HepG2 (cell line): Measurements from ENCODE around the gene EPHA2. TPM values are rescaled to one million over a fixed set of nuclear protein-coding genes. Genes with fewer than 3 reads are reported as not detected.

ENCODE experiments used
- AGO2 ChIP-seq: fragments of 200-400 bp; formaldehyde crosslinking; optimal IDR thresholded peaks from 2 replicates; pipeline ENCODE3; 2017; ENCODE audit warnings: mild to moderate bottlenecking, low read depth, low read length, moderate library complexity
- AKAP8 ChIP-seq: sonication (generic); formaldehyde crosslinking; IDR thresholded peaks from 2 replicates; pipeline ENCODE4 v1.5.1; 2020; ENCODE audit warnings: mild to moderate bottlenecking, missing genetic modification reagents
- ATRX ChIP-seq: sonication (generic); formaldehyde crosslinking; IDR thresholded peaks from 2 replicates; pipeline ENCODE4 v1.4.0; 2020; ENCODE audit warnings: missing genetic modification reagents, borderline replicate concordance
- CBX2 ChIP-seq, 2 experiments: fragments of 200-600 bp in 1 of 2; sonication (generic); formaldehyde crosslinking in 1 of 2; IDR thresholded peaks; 2 replicates each; pipeline versions ENCODE4 v1.7.0 to v1.8.1; 2018 to 2022; ENCODE audit warnings: low read depth in 2 of 2, low read length in 1 of 2, mild to moderate bottlenecking in 1 of 2, missing genetic modification reagents in 1 of 2
- E2F2 ChIP-seq: sonication (generic); formaldehyde crosslinking; IDR thresholded peaks from 2 replicates; pipeline ENCODE4 v1.4.0; 2020; ENCODE audit warnings: missing genetic modification reagents, borderline replicate concordance
- ELF3 ChIP-seq: IDR thresholded peaks from 2 replicates; pipeline ENCODE4 v1.6.1; 2016; ENCODE audit warnings: missing genetic modification reagents, missing compliant biosample characterization
- FIP1L1 ChIP-seq: fragments of 200-400 bp; formaldehyde crosslinking; IDR thresholded peaks from 2 replicates; pipeline ENCODE4 v1.6.1; 2018; ENCODE audit warnings: low read depth, mild to moderate bottlenecking, low read length, moderate library complexity, borderline replicate concordance; ENCODE audit not compliant: insufficient read depth
- GFI1 ChIP-seq: sonication (generic); formaldehyde crosslinking; IDR thresholded peaks from 2 replicates; pipeline ENCODE4 v1.5.0; 2020; ENCODE audit warnings: missing genetic modification reagents, mild to moderate bottlenecking, borderline replicate concordance
- GLI4 ChIP-seq: sonication (generic); formaldehyde crosslinking; IDR thresholded peaks from 2 replicates; pipeline ENCODE4 v1.5.1; 2020; ENCODE audit warnings: missing genetic modification reagents, mild to moderate bottlenecking, moderate library complexity, borderline replicate concordance
- HES4 ChIP-seq: sonication (generic); formaldehyde crosslinking; IDR thresholded peaks from 2 replicates; pipeline ENCODE4 v1.9.0; 2021; ENCODE audit warnings: mild to moderate bottlenecking, missing genetic modification reagents, borderline replicate concordance
- KDM5B ChIP-seq: sonication (generic); formaldehyde crosslinking; IDR thresholded peaks from 2 replicates; pipeline ENCODE4 v1.4.0; 2020; ENCODE audit warnings: missing genetic modification reagents, mild to moderate bottlenecking, borderline replicate concordance
- LCORL ChIP-seq, 2 experiments: fragments of 450-650 bp in 1 of 2; sonication (generic) in 1 of 2; formaldehyde crosslinking in 1 of 2; IDR thresholded peaks; 2 replicates each; pipeline versions ENCODE4 v1.5.0 to v1.6.1; 2017 to 2020; ENCODE audit warnings: antibody characterized with exemption in 1 of 2, missing genetic modification reagents in 1 of 2
- MEF2D ChIP-seq: sonication (generic); formaldehyde crosslinking; IDR thresholded peaks from 2 replicates; pipeline ENCODE4 v1.5.1; 2020; ENCODE audit warnings: mild to moderate bottlenecking, missing genetic modification reagents
- MEIS2 ChIP-seq: sonication (generic); formaldehyde crosslinking; IDR thresholded peaks from 2 replicates; pipeline ENCODE4 v1.9.0; 2021; ENCODE audit warnings: mild to moderate bottlenecking, missing genetic modification reagents
- MXI1 ChIP-seq: IDR thresholded peaks from 3 replicates; pipeline ENCODE4 v1.6.1; 2012; ENCODE audit warnings: low read depth, low read length, inconsistent platforms, borderline replicate concordance
- MYC ChIP-seq: sonication (generic); formaldehyde crosslinking; IDR thresholded peaks from 2 replicates; pipeline ENCODE4 v1.9.0; 2021; ENCODE audit warnings: missing genetic modification reagents, borderline replicate concordance
- PHB2 ChIP-seq: fragments of 450-650 bp; IDR thresholded peaks from 2 replicates; pipeline ENCODE4 v1.6.1; 2018; ENCODE audit not compliant: partially characterized antibody
- PHF20 ChIP-seq: sonication (generic); formaldehyde crosslinking; IDR thresholded peaks from 2 replicates; pipeline ENCODE4 v1.5.0; 2020; ENCODE audit warnings: mild to moderate bottlenecking, missing genetic modification reagents
- POLR2A ChIP-seq, 2 experiments: IDR thresholded peaks; 2 replicates each; pipeline ENCODE4 v1.6.1; 2011; ENCODE audit warnings: low read depth in 2 of 2, low read length in 2 of 2, mild to moderate bottlenecking in 1 of 2, moderate library complexity in 1 of 2; ENCODE audit not compliant: insufficient read depth in 1 of 2
- POLR2G ChIP-seq: fragments of 200-400 bp; formaldehyde crosslinking; IDR thresholded peaks from 2 replicates; pipeline ENCODE4 v1.6.1; 2018; ENCODE audit warnings: mild to moderate bottlenecking, low read depth, low read length, moderate library complexity
- SAP130 ChIP-seq: IDR thresholded peaks from 2 replicates; pipeline ENCODE4 v1.6.1; 2016; ENCODE audit warnings: low read depth
- SPEN ChIP-seq: sonication (generic); formaldehyde crosslinking; IDR thresholded peaks from 2 replicates; pipeline ENCODE4 v1.5.1; 2020; ENCODE audit warnings: low read depth, mild to moderate bottlenecking, missing genetic modification reagents
- SRY ChIP-seq: sonication (generic); formaldehyde crosslinking; IDR thresholded peaks from 2 replicates; pipeline ENCODE4 v1.8.0; 2022; ENCODE audit warnings: mild to moderate bottlenecking, missing genetic modification reagents
- TEAD3 ChIP-seq: optimal IDR thresholded peaks from 2 replicates; pipeline ENCODE3; 2016; ENCODE audit warnings: borderline replicate concordance
- XBP1 ChIP-seq: sonication (generic); formaldehyde crosslinking; IDR thresholded peaks from 2 replicates; pipeline ENCODE4 v1.5.0; 2020; ENCODE audit warnings: missing genetic modification reagents
- ZBTB3 ChIP-seq: sonication (generic); formaldehyde crosslinking; IDR thresholded peaks from 2 replicates; pipeline ENCODE4 v1.4.0; 2020; ENCODE audit warnings: low read depth, mild to moderate bottlenecking, moderate library complexity, missing genetic modification reagents, borderline replicate concordance
- ZFX ChIP-seq: sonication (generic); formaldehyde crosslinking; IDR thresholded peaks from 2 replicates; pipeline ENCODE4 v1.4.0; 2020; ENCODE audit warnings: mild to moderate bottlenecking, low read depth, missing genetic modification reagents, moderate library complexity
- ZNF124 ChIP-seq: sonication (generic); formaldehyde crosslinking; IDR thresholded peaks from 2 replicates; pipeline ENCODE4 v1.4.0; 2020; ENCODE audit warnings: missing genetic modification reagents
- ZNF317 ChIP-seq: sonication (generic); formaldehyde crosslinking; IDR thresholded peaks from 2 replicates; pipeline ENCODE4 v1.5.0; 2020; ENCODE audit warnings: mild to moderate bottlenecking, missing genetic modification reagents
- ZNF607 ChIP-seq: sonication (generic); formaldehyde crosslinking; IDR thresholded peaks from 2 replicates; pipeline ENCODE4 v1.5.1; 2020; ENCODE audit warnings: missing genetic modification reagents, mild to moderate bottlenecking, borderline replicate concordance
- ZNF775 ChIP-seq: sonication (generic); formaldehyde crosslinking; IDR thresholded peaks from 2 replicates; pipeline ENCODE4 v1.4.0; 2020; ENCODE audit warnings: missing genetic modification reagents, mild to moderate bottlenecking, moderate library complexity, borderline replicate concordance
- ZSCAN25 ChIP-seq: sonication (generic); formaldehyde crosslinking; IDR thresholded peaks from 2 replicates; pipeline ENCODE4 v1.8.0; 2022; ENCODE audit warnings: mild to moderate bottlenecking, missing genetic modification reagents
- ZSCAN9 ChIP-seq: IDR thresholded peaks from 2 replicates; pipeline ENCODE4 v1.6.1; 2016; ENCODE audit warnings: borderline replicate concordance
- polyA plus RNA-seq, 8 experiments: library from polyadenylated mRNA; depleted of rRNA in 3 of 8; stranded (reverse) in 7 of 8; unstranded in 1 of 8; fragments of >200 nt; fragmentation: Illumina TruSeq in 4 of 8; extraction: Trizol in 4 of 8; gene quantifications; 2 replicates each; pipeline versions ENCODE4 v1.2.1 to v1.2.3, GENCODE V29; 2011 to 2016; ENCODE audit warnings: low read depth in 4 of 8, missing spikeins in 1 of 8, mixed read lengths in 1 of 8; ENCODE audit not compliant: insufficient read depth in 1 of 8
- total RNA-seq, 5 experiments: library from RNA; depleted of rRNA; stranded (reverse); fragments of >200 nt; fragmentation: Illumina TruSeq; extraction: Trizol; gene quantifications; 2 replicates each; pipeline ENCODE4 v1.2.3, GENCODE V29; 2016; ENCODE audit warnings: low read depth in 1 of 5

The EPHA2 gene
- total and polyA plus RNA-seq, 2 of the 13 experiments (the other 11 are each of a cell fraction or from before 2014, with no cell fraction given) = 33.6 to 53.6 TPM

- no peak for TF ChIP-seq ZNF317 (CRISPR knock-in tag)
- peak; percentile 27; the same call in 1 of the 2 replicates for TF ChIP-seq PHF20 (CRISPR knock-in tag)
- no peak for TF ChIP-seq AGO2
- TF ChIP-seq ZBTB3 (CRISPR knock-in tag) = no peak
- no peak for TF ChIP-seq AKAP8 (CRISPR knock-in tag)
- no peak for TF ChIP-seq PHB2
- no peak for TF ChIP-seq HES4 (CRISPR knock-in tag)
- peak; percentile 34 for TF ChIP-seq TEAD3
- TF ChIP-seq ZNF607 (CRISPR knock-in tag) = no peak
- TF ChIP-seq ATRX (CRISPR knock-in tag) = no peak
- no peak for TF ChIP-seq GLI4 (CRISPR knock-in tag)
- TF ChIP-seq ZNF775 = no peak
- 0 out of 2 replicates have a peak, but pooled peaks have one; percentile 21 for TF ChIP-seq SRY (CRISPR knock-in tag)
- TF ChIP-seq KDM5B = 0 out of 2 replicates have a peak, but pooled peaks have one; percentile 39
- 0 out of 4 replicates have a peak, but pooled peaks of 1 of the 2 experiments have one; percentile 38 for TF ChIP-seq POLR2A (IDR thresholded peaks at IDR 0.05; ENCODE audit: insufficient read depth in 1 of 2, low read depth in 2 of 2, low read length in 2 of 2)
- no peak for TF ChIP-seq CBX2 (IDR thresholded peaks at IDR 0.05; ENCODE audit: low read depth, low read length)
- TF ChIP-seq CBX2 (CRISPR knock-in tag; IDR thresholded peaks at IDR 0.05; ENCODE audit: low read depth) = no peak
- peak; percentile 32; the same call in 1 of the 2 replicates for TF ChIP-seq SPEN (CRISPR knock-in tag)
- no peak for TF ChIP-seq MEIS2 (CRISPR knock-in tag)
- no peak for TF ChIP-seq LCORL (IDR thresholded peaks at IDR 0.05)
- TF ChIP-seq LCORL (CRISPR knock-in tag; IDR thresholded peaks at IDR 0.05) = peak; percentile 68
- no peak for TF ChIP-seq MEF2D (CRISPR knock-in tag)
- TF ChIP-seq SAP130 (CRISPR knock-in tag) = peak; percentile 25; the same call in 1 of the 2 replicates
- TF ChIP-seq E2F2 (CRISPR knock-in tag) = no peak
- TF ChIP-seq ZFX (CRISPR knock-in tag) = peak; percentile 50
- 0 out of 2 replicates have a peak, but pooled peaks have one; percentile 25 for TF ChIP-seq MYC
- no peak for TF ChIP-seq ZSCAN9 (CRISPR knock-in tag)
- TF ChIP-seq ZNF124 (CRISPR knock-in tag) = no peak
- no peak for TF ChIP-seq GFI1
- no peak for TF ChIP-seq FIP1L1
- TF ChIP-seq ZSCAN25 (CRISPR knock-in tag) = peak; percentile 19; the same call in 1 of the 2 replicates
- 0 out of 2 replicates have a peak, but pooled peaks have one; percentile 38 for TF ChIP-seq POLR2G
- TF ChIP-seq ELF3 (CRISPR knock-in tag) = peak; percentile 88
- no peak for TF ChIP-seq XBP1 (CRISPR knock-in tag)
- TF ChIP-seq MXI1 = no peak
Measured at GRCh38 chr1:16165548-16165947, 9.7 kb upstream of the EPHA2 start (continued).
